ENCODE measurements around the gene RB1.

GRCh38 chr13:48412881-48413351 is 109.4 kb downstream of the RB1 start, which contains the start of gene LPAR6:
- peak; percentile 34 to 91 (median 73) for TF ChIP-seq POLR2AphosphoS5 (IDR thresholded peaks at IDR 0.05)
- TF ChIP-seq POLR2A (IDR thresholded peaks at IDR 0.05): no peak
- TF ChIP-seq CTCF (IDR thresholded peaks at IDR 0.05): no peak
